ENCODE measurements around the gene CWC27.

CWC27 gene

DNA sequence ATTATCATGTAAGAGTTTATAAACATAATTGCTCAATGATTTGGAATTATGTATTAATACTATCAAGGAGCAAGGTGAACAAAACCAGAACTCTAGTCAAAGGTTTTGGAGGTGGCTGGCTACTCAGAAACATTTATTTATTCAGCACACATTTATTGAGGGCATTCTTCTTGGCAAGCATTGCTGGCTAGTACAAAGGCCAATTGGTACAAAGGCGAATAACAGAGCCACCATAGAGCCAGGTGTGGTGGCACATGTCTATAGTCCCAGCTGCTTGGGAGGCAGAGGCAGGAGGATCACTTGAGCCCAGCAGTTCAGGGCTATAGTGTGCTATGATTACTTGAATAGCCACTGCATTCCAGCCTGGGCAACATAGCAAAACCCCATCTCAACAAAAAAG lies 242.1 kb downstream of the CWC27 start:
- no peak for DNase-seq

- no peak for DNase-seq
Measured at GRCh38 chr5:65012301-65012892, 243.7 kb downstream of the CWC27 start.

DNA sequence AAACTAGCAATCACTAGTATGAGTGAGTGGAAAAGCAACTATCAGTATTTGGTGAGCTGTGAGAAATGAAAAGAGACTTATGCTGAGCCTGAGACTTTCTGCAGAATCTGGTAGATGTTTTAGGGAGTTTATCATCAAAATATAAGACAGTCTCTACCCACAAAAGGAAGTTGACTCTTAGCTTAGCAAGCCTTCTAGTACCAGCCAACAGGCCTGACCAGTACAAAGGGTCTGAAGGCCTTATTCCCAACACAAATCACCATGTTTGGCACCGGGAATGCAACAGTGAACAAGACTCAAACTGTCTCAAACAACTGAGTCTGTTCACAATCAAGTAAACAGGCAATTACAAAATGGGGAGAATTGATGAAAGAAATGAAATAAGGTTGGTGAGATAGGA lies 244.4 kb downstream of the CWC27 start:
- DNase-seq: no peak

DNA sequence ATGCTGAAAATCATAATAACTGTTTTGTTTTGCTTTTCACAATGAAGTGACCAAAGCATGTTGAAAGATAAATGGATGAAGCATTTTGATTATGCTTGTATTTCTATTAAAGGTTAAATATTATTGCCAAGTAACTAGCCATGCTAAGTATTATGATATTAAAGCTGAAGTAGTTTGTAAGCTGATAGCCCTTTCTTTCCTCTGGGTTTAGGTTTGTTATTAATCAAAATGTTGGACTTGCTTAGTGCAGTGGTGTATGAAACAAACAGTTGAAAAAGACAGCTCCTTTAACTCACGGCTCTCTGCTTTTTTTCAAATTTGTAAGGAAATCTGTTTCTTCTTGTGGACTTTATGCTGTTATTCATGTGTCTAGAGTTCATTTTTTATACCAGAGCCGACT lies 246.0 kb downstream of the CWC27 start:
- no peak for DNase-seq

DNA sequence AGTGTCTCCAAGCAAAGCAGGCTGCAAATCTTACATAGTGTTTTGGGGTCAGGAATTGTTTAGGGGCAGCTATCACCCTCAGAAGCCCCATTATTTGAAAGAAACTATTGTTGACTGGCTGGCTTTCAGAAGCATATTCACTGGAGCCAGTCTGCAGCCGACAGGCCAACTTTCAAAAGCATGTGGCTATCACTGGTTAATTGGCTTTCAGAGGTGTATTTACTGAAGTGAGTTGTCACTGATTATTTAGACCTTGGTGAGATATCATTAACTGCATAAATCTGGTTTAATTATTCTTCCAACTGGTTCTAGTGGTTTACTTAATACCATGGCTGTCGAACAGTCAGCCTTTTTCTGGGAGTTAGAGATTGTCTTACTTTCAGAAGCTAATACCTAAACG lies 247.0 kb downstream of the CWC27 start:
- no peak for DNase-seq

DNA sequence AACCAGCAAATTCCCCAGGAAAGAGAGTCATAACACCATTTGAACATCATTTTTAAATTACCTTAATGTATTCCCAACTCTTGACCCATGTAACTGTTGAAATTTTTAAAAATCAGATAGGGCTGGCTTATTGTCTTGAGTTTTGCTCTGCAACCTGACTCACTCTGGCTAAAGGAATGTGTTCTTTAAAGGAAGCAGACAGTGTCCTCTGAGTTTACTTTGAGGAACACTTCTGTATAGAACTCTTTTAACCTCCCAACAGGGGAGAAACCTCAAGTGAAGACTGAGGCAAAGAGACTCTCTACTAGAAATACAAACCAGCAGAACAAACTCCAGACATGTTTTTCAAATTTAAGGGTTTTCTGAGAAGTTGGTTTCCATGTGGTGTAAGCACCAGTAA lies 248.9 kb downstream of the CWC27 start:
- DNase-seq: no peak

DNA sequence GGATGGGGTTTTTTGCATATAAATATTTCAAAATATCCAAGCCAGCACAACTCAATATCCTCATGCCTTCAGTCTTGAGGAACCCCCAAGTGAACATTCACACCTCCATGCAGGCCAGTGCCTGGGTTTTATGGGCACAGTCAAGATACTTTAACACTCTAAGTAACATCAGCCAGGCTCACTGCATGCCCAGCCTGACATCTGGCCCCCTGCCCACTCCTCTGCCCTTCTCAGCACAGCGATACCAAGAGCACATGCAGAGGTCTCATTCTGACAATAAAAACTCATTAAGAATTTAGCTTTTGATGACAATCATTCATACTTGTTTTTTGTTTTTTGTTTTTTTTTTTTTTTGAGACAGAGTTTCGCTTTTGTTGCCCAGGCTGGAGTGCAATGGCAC lies 250.0 kb downstream of the CWC27 start:
- no peak for DNase-seq

DNA sequence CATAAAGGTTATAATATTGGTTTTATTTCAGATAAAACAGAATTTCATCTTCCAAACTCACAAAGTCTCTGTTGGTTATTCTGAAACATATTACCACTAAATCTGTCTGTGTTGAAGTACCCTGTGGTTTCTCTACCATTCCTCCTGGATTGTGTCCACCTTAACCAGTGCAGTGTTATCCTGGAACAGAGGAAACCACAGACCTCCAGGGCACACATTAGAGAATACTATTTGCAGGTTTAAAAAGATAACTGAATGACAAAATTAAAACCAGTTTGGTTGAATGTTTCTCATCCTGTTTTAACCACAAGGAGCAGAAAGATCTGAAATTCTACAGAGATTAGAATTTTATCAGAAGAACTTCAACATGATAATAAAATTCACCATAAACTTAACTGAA lies 251.8 kb downstream of the CWC27 start:
- DNase-seq: no peak

GRCh38 chr5:65021527-65022226 lies 252.9 kb downstream of the CWC27 start:
- no peak for DNase-seq

DNA sequence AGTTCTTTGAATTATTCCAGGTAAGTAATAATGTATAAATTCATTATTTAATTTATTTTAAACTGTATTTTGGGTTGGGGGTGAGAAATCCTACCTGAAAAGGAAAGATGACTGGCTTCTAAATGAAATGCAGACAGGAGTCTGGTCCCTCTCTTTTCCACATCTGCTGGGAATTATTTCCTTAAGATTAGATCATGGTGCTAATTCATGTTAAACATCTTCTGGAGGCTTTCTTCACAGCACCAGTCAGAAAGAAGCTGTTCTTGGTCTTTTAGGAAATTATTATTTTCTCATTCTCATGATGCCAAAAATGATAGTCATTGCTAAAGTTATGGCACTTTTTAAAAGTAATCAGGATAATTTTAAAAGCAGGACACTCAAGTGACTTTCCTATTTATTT lies 254.2 kb downstream of the CWC27 start:
- DNase-seq: no peak

- no peak for DNase-seq
Measured at GRCh38 chr5:65024681-65025080, 256.0 kb downstream of the CWC27 start.

DNA sequence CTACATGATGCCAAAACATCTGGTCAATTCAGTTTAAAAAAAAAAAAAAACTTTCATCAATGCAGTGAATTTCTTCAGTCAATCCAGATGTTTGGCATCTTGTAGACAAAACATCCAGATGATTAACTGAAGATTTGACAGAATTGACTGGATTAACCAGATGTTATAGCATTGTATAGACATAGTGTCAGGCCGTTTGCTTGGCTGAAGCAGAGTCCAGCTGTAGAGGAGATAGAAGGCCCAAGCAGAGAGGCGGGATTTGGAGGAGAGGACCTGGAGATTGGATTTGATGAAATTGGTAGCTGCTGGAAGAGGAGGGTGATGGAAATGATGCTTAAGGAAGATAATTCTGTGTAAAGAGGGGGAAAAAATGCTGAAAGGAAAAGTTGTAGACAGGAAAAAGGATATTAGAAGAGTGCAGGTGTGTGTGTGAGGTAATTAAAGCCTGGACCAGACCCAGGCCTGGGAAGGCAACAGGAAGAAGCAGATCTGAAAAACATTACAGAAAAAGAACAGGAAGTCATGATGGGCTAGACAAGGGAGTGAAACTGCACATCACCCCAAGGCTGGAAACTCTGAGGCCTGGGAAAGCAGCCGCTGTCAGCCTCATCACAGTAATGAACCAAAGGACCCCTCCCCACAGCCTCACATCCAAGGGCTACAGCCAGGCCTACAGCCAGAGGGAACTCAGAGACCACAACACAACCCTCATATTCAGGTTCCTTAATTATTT lies 258.3 kb downstream of the CWC27 start:
- DNase-seq: peak; percentile 28

- no peak for DNase-seq
Measured at GRCh38 chr5:65029178-65029577, 260.4 kb downstream of the CWC27 start.

GRCh38 chr5:65030056-65030455 lies 261.3 kb downstream of the CWC27 start:
- no peak for DNase-seq

DNA sequence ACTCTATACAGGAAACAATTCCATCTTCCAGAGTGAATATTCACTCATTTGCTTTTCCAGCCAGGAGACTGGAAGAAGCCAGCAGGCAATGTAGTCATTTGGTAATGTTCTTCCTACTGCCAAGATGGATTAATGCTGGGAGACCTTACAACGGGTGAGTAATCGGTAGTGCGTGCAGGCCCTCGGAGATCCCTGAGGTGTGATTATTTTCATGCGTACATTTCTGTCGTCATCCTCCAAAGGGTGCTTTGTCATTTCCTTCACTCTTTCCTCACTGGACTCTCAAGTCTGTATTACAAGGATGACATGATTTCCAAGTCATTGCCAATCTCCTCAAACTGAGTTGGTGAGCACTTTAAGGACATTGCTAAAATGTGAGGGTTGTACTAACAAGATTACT lies 263.5 kb downstream of the CWC27 start:
- no peak for DNase-seq

DNA sequence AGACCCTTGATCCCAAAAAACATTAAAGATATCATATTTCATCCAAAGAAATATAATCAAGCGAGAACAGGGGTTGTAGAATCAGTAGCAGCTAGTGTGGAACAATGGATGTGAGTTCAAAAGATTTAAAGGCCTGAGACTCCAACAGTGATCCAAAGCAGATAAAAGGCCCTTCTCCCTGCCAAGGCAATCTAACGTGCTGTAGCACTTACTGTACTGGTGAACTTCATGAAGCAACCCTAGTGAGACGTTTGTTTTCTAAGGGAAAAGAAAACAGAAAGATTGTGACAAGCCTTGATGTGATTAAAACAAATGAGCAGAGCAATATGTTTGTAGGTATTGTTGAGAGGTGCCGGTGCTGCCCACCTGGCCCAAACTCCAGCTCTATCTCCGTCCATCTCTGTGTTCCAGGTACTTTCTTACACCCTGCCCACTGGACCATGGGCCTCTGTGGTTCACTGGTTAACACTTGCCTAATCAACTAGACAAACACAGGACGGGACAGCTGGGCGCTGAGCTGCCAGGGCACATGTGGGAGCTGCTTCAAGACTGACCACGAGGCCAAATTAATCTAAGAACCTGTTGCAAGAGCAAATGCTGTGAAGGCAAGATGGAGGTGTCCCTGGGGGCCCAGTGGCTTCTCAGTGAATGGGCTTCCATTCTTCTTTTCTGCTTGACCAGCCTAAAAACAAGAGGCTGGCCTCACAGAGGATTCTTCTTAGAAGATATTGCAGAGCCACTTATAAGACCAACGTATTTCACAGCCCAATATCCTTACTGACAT lies 265.5 kb downstream of the CWC27 start:
- DNase-seq: no peak

GRCh38 chr5:65034813-65035209 lies 266.1 kb downstream of the CWC27 start:
- DNase-seq: no peak

- DNase-seq: peak; percentile 81
Measured at GRCh38 chr5:65035211-65036206, 266.8 kb downstream of the CWC27 start.

GRCh38 chr5:65037831-65038815 lies 269.4 kb downstream of the CWC27 start:
- DNase-seq: peak; percentile 12

DNA sequence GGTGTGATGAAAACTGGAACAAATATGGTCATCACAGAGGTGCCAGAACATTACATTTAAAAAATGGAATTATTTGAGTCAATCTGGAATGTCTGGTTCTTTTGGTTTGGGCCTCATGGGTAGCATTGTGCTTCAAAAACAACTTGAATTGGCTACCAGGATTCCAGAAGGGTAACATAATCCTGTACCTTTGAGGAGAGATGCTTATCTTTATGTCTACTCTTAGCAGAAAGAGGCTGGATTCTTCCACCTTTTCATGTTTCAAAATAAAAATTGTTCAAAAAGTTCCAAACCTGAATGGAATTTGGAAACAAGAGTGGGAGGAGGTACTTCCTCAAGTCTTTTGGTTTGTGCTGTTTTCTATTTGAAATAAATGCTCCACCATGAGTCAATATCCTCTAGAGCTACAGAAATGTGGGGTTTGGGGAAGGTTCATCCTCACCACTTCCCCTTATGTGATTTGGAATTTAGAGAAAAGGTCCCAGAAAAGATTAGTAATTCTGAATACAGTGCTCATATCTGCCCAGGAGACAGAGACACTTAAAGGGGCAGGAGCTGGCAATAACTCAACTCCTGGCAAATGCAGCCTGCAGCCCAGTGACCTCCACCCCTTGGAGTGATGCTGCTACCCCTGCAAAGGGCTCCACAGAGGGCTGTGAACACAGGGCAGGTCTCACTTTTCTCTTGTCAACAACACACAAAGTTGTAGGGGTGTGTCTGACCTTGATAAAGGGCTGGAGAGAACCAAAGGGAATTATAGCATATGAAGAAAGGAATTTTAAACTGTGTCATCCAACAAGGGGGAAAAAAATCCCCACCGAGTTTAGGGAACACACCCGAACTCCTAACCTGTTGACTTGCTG lies 272.8 kb downstream of the CWC27 start:
- no peak for DNase-seq
